Central memory CD8-positive, alpha-beta T cell (primary cell): Measurements from ENCODE around the gene FAM9A.
"Not testable (repeated sequence)": the region's sequence is repeated elsewhere in the genome, so short reads cannot be mapped to it uniquely, and the experiment has no call there.

Source experiments
- ATAC-seq: fragments of 150-1000 bp; cut with Tn5 transposase; replicated peaks from 2 replicates; pipeline ENCODE4 v1.10.0; 2022; ENCODE audit warnings: mild to moderate bottlenecking, moderate FRiP score, moderate number of reproducible peaks; ENCODE audit not compliant: poor library complexity, severe bottlenecking; ENCODE audit errors: extremely low read depth
- DNase-seq, 2 donors: peaks; one replicate each; pipeline ENCODE4 v3.0.0; 2021; ENCODE audit warnings: low spot score in 2 of 2
- H3K27ac Mint-ChIP-seq: one replicate; pipeline ENCODE4 v1.8.0; 2022; ENCODE audit warnings: low read depth, mild to moderate bottlenecking, moderate library complexity, mixed read lengths
- H3K27me3 Mint-ChIP-seq: one replicate; pipeline ENCODE4 v1.8.0; 2022; ENCODE audit warnings: mixed read lengths
- H3K36me3 Mint-ChIP-seq: one replicate; pipeline ENCODE4 v1.8.0; 2022; ENCODE audit warnings: mild to moderate bottlenecking, moderate library complexity, mixed read lengths; ENCODE audit not compliant: insufficient read depth
- H3K4me1 Mint-ChIP-seq: one replicate; pipeline ENCODE4 v1.8.0; 2022; ENCODE audit warnings: mixed read lengths
- H3K4me3 Mint-ChIP-seq: one replicate; pipeline ENCODE4 v1.8.0; 2022; ENCODE audit warnings: mild to moderate bottlenecking, moderate library complexity, mixed read lengths
- H3K9me3 Mint-ChIP-seq: one replicate; pipeline ENCODE4 v1.8.0; 2022; ENCODE audit warnings: mixed read lengths

The FAM9A gene

GRCh38 chrX:8798702-8799101 lies 2.5 kb downstream of the FAM9A start:
- H3K4me1 Mint-ChIP-seq = not testable (repeated sequence)

GRCh38 chrX:8787119-8787518 lies 14.1 kb downstream of the FAM9A start:
- not testable (repeated sequence) for H3K4me3 Mint-ChIP-seq

More at GRCh38 chrX:8798702-8799101, 2.5 kb downstream of the FAM9A start:
- not testable (repeated sequence) for DNase-seq, H3K4me3 Mint-ChIP-seq, ATAC-seq, H3K27ac Mint-ChIP-seq, H3K9me3 Mint-ChIP-seq, H3K36me3 Mint-ChIP-seq
- H3K27me3 Mint-ChIP-seq = peaks cover 27% of the 10 kb centered on the region

DNA sequence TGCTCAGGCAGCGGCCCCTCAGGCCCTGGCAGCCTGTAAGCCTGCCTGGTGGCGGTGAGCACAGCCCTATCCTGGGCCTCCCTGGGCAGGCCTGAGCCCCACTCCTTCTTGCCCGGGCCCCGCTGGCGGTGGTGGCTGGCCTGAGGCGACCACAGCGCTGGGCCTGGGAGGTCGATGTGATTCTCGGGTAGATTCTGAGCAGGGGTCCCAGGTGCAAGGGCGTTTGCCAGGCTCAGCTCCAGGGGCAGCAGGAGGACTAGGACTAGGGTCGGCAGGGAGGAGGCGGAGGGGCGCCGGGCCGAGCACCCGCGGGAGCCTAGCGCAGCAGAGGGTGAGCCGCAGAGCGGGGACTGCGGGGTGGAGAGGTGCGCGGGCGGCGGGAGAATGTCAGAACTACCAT lies 17.0 kb downstream of the FAM9A start:
- ATAC-seq (no peak), DNase-seq (no peak)
- Mint-ChIP-seq H3K4me1 (no peaks in the 10 kb centered on the region), H3K27ac (no peak overlapping the region), H3K4me3 (no peak overlapping the region), H3K9me3 (no peaks in the 10 kb centered on the region), H3K36me3 (no peaks in the 10 kb centered on the region), H3K27me3 (no peaks in the 10 kb centered on the region)

More at GRCh38 chrX:8787119-8787518, 14.1 kb downstream of the FAM9A start:
- not testable (repeated sequence) for H3K4me1 Mint-ChIP-seq, H3K36me3 Mint-ChIP-seq, DNase-seq, H3K27ac Mint-ChIP-seq, ATAC-seq, H3K9me3 Mint-ChIP-seq, H3K27me3 Mint-ChIP-seq

DNA sequence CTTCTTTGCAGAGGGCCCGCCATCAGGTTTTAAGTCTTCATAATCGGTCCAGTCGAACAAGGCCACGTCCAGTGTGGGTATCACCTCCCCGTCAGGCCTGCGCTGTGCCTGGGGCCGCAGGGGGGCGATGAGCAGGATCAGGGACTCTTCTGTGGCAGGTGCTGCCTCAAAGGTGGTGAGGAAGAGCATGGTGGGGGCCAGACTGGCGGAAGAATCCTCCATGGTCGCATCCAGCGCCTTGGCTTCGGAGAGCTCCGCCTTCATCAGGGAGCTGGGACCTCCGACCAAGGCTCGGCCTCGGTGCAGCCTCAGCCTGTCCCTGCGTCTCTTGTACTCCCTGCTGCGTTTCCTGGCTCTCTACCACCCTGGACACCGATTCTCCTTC lies 17.5 kb downstream of the FAM9A start:
- no peaks in the 10 kb centered on the region for H3K4me1 Mint-ChIP-seq
- no peaks in the 10 kb centered on the region for H3K36me3 Mint-ChIP-seq
- no peaks in the 10 kb centered on the region for H3K9me3 Mint-ChIP-seq
- DNase-seq (no peak), ATAC-seq (no peak)
- no peaks in the 10 kb centered on the region for H3K27me3 Mint-ChIP-seq
- no peak overlapping the region for H3K4me3 Mint-ChIP-seq
- no peak overlapping the region for H3K27ac Mint-ChIP-seq

- no peaks in the 10 kb centered on the region for H3K27me3 Mint-ChIP-seq
- H3K4me1 Mint-ChIP-seq = no peaks in the 10 kb centered on the region
- no peak overlapping the region for H3K4me3 Mint-ChIP-seq
- H3K36me3 Mint-ChIP-seq = no peaks in the 10 kb centered on the region
- ATAC-seq = no peak
- no peak overlapping the region for H3K27ac Mint-ChIP-seq
- H3K9me3 Mint-ChIP-seq = no peaks in the 10 kb centered on the region
- DNase-seq = no peak
Observed at GRCh38 chrX:8783097-8783713, 18.0 kb downstream of the FAM9A start.

- no peaks in the 10 kb centered on the region for H3K9me3 Mint-ChIP-seq
Observed at GRCh38 chrX:8782595-8782994, 18.6 kb downstream of the FAM9A start.

GRCh38 chrX:8781921-8782320 lies 19.3 kb downstream of the FAM9A start:
- not testable (repeated sequence) for H3K27ac Mint-ChIP-seq, H3K4me1 Mint-ChIP-seq

More at GRCh38 chrX:8782595-8782994, 18.6 kb downstream of the FAM9A start:
- Mint-ChIP-seq H3K27ac (no peak overlapping the region), H3K4me3 (no peak overlapping the region), H3K27me3 (no peaks in the 10 kb centered on the region), H3K36me3 (no peaks in the 10 kb centered on the region), H3K4me1 (no peaks in the 10 kb centered on the region)
- no peak for ATAC-seq
- DNase-seq = no peak

DNA sequence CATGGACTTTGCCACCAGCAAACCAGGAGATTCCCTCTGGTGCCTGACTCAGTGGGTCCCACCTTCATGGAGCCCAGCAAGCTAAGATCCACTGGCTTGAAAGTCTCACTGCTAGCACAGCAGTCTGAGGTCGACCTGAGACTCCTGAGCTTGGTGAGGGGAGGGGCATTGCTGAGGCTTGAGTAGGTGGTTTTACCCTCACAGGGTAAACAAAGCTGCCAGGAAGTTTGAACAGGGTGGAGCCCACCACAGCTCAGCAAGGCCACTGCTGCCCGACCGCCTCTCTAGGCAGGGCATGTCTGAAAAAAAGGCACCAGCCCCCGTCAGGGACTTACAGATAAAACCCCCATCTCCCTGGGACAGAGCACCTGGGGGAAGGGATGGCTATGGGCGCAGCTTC lies 28.1 kb downstream of the FAM9A start:
- H3K36me3 Mint-ChIP-seq = peaks cover 1% of the 10 kb centered on the region

More at GRCh38 chrX:8781921-8782320, 19.3 kb downstream of the FAM9A start:
- H3K27me3 Mint-ChIP-seq, DNase-seq, ATAC-seq, H3K4me3 Mint-ChIP-seq, H3K36me3 Mint-ChIP-seq, H3K9me3 Mint-ChIP-seq: not testable (repeated sequence)

DNA sequence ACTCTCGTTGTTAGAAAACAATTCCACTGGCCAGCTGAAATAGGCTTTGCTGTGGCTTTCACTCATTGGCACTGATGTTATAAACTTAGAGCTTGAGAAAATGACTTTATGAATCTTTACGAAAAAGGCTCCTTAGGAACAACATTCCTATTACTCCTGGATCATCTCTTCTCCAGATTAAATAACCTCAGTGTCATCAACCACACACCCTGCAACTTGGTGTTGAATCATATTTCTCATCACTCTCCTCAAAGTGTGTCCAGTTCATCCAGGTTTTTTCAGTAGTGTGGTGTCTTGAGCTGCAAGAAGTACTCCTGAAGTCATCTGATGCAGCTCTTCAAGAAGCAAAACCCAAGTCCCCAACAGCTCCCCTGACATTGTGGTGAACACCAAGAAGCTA lies 41.2 kb downstream of the FAM9A start:
- Mint-ChIP-seq H3K4me1 (no peaks in the 10 kb centered on the region), H3K4me3 (no peak overlapping the region), H3K27me3 (peaks cover 14% of the 10 kb centered on the region), H3K27ac (no peak overlapping the region), H3K9me3 (no peaks in the 10 kb centered on the region), H3K36me3 (no peaks in the 10 kb centered on the region)
- DNase-seq (no peak), ATAC-seq (no peak)

More for the DNA sequence above, 28.1 kb downstream of the FAM9A start:
- no peak overlapping the region for H3K27ac Mint-ChIP-seq
- no peaks in the 10 kb centered on the region for H3K27me3 Mint-ChIP-seq
- no peak overlapping the region for H3K4me3 Mint-ChIP-seq
- DNase-seq (no peak), ATAC-seq (no peak)
- no peaks in the 10 kb centered on the region for H3K9me3 Mint-ChIP-seq
- H3K4me1 Mint-ChIP-seq = no peaks in the 10 kb centered on the region

GRCh38 chrX:8758706-8759105 lies 42.5 kb downstream of the FAM9A start:
- H3K27ac Mint-ChIP-seq, H3K27me3 Mint-ChIP-seq, H3K4me1 Mint-ChIP-seq, ATAC-seq, H3K4me3 Mint-ChIP-seq, H3K9me3 Mint-ChIP-seq, H3K36me3 Mint-ChIP-seq, DNase-seq: not testable (repeated sequence)

DNA sequence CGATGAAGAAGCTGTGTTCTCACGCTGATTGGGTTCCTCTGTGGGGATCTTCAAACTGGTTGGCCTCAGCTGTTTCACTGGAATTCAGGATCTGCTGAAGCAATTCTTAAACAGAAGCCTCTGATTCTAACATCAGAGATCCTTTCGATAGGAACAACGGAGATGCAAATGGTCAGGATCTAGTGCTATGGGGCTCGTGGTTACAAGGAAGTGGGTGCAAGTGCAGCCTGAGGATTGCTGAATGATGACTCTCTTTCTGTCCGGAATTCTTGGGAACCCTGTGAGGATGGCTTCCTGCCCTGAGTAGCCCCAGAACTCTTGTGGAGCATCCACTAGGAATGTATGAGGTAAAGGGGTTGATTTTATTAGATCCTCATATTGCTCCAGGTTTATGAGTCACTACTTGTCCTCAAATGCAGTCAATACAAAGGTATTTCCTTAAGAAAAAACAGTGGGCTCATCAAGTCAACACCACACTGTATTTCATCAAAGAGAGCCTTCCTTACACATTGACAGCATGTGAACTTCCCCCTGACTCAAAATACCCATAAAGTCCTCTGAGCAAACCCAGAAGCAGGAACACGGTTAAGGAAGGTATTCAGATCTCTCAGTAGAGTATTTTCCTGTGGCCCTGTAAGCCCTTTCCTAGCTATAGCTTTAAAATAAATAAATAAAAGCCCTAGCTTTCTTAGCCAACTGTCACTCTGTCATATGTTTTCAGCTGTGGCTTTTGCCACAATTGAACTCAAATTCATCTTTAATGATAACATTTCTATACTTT lies 43.4 kb downstream of the FAM9A start:
- not testable (repeated sequence) for H3K9me3 Mint-ChIP-seq, H3K36me3 Mint-ChIP-seq, ATAC-seq, H3K4me1 Mint-ChIP-seq, H3K27ac Mint-ChIP-seq, DNase-seq, H3K4me3 Mint-ChIP-seq, H3K27me3 Mint-ChIP-seq

DNA sequence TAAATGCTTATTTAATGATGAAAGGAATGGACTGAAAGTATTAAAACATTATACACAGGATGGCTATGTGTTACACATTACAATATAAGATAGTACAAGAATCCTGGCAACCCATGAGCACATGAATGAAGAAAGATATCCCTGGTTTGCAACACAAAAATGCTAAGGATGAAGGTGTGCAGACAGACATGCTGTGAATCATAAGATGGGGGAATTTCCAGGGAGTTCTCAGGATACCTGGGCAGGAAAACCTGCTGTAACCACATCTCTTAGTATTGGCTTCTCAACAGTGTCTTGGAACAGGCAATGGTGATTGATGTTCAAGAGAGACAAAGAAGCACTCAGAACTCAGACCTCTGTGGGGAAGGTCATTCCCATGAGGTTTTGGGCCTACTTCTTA lies 45.4 kb downstream of the FAM9A start:
- Mint-ChIP-seq H3K36me3 (peaks cover 1% of the 10 kb centered on the region), H3K4me1 (no peaks in the 10 kb centered on the region), H3K9me3 (no peaks in the 10 kb centered on the region), H3K4me3 (no peak overlapping the region), H3K27ac (no peak overlapping the region), H3K27me3 (no peaks in the 10 kb centered on the region)
- ATAC-seq (no peak), DNase-seq (no peak)

GRCh38 chrX:8755116-8755515 lies 46.1 kb downstream of the FAM9A start:
- DNase-seq (no peak), ATAC-seq (no peak)
- no peaks in the 10 kb centered on the region for H3K9me3 Mint-ChIP-seq
- H3K27me3 Mint-ChIP-seq = no peaks in the 10 kb centered on the region
- no peak overlapping the region for H3K4me3 Mint-ChIP-seq
- no peaks in the 10 kb centered on the region for H3K4me1 Mint-ChIP-seq
- no peak overlapping the region for H3K27ac Mint-ChIP-seq
- peaks cover 3% of the 10 kb centered on the region for H3K36me3 Mint-ChIP-seq
